HUES48 (cell line): ENCODE results near the gene ZSWIM4.

Experiments
- H3K27ac ChIP-seq: one replicate; pipeline ENCODE4 v1.7.0; 2013; ENCODE audit warnings: low read depth, low read length, inconsistent platforms
- H3K27me3 ChIP-seq: 2 replicates; pipeline ENCODE4 v1.6.1; 2013; ENCODE audit warnings: mild to moderate bottlenecking, low read length; ENCODE audit not compliant: control insufficient read depth, insufficient read depth
- H3K36me3 ChIP-seq: 2 replicates; pipeline ENCODE4 v1.6.1; 2013; ENCODE audit warnings: low read length; ENCODE audit not compliant: control insufficient read depth, insufficient read depth
- H3K4me1 ChIP-seq: 2 replicates; pipeline ENCODE4 v1.6.1; 2013; ENCODE audit warnings: mild to moderate bottlenecking, low read length; ENCODE audit not compliant: control insufficient read depth, insufficient read depth
- H3K4me3 ChIP-seq: 2 replicates; pipeline ENCODE4 v1.5.1; 2013; ENCODE audit warnings: mild to moderate bottlenecking, low read depth, low read length
- H3K9ac ChIP-seq: 2 replicates; pipeline ENCODE4 v1.6.1; 2013; ENCODE audit warnings: mild to moderate bottlenecking, low read depth, low read length, moderate library complexity
- H3K9me3 ChIP-seq: 2 replicates; pipeline ENCODE4 v1.6.1; 2013; ENCODE audit warnings: low read length; ENCODE audit not compliant: control insufficient read depth, insufficient read depth

ZSWIM4 gene

DNA sequence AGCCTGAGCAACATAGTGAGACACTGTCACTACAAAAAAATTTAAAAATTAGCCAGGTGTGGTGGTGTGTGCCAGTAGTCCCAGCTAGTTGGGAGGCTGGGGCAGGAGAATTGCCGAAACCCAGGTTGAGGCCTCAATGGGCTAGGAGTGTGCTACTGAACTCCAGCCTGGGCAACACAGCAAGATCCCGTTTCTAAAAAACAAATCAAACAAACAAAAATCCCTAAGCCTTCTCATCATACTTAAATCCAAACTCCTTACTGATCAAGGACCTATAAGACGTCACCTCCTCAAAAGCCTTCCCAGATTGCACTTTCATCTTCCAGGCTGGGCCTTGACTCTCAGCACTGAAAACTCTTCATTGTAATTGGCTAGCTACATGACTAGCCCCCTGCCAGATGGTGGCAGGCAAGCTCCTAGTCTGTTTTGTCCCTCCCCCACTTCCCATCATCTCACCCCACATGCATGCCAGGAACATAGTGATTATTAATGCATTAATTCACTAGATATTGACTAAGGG lies 64.2 kb downstream of the ZSWIM4 start:
- Histone ChIP-seq H3K27me3 (peaks cover 14% of the 10 kb centered on the region), H3K9ac (no peak overlapping the region), H3K36me3 (no peaks in the 10 kb centered on the region), H3K4me1 (peaks cover 7% of the 10 kb centered on the region), H3K27ac (no peak overlapping the region), H3K4me3 (no peak overlapping the region), H3K9me3 (no peaks in the 10 kb centered on the region)

DNA sequence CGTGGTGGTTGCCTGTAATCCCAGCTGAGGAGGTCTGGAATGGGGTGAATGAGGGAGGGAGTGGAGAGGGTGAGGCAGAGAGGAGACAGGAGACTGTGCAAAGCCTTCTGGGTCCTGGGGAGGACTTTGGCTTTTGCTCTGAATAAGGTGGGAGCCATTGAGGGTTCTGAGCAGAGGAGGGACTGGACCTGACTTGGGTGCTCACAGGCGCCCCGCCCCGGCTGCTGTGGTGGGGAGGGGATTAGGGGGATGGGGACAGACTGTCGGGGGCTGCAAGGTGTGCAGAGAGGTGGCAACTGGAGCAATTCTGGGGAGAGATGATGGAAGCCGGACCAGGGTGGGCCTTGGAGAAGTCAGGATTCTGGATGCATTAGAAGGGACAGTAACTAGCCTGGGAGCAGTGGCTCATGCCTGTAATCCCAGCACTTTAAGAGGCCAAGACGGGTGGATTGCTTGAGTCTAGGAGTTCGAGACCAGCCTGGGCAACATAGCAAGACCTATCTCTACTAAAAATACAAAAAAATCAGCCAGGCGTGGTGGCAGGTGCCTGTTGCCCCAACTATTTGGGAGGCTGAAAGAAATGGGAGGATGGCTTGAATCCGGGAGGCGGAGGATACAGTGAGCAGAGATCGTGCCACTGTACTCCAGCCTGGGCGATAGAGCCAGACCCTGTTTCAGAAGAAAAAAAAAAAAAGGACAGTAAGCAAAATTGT lies 65.6 kb downstream of the ZSWIM4 start:
- H3K4me1 ChIP-seq = peaks cover 7% of the 10 kb centered on the region
- peaks cover 23% of the 10 kb centered on the region for H3K27me3 ChIP-seq
- no peak overlapping the region for H3K4me3 ChIP-seq
- no peaks in the 10 kb centered on the region for H3K9me3 ChIP-seq
- H3K27ac ChIP-seq = no peak overlapping the region
- H3K36me3 ChIP-seq = no peaks in the 10 kb centered on the region
- H3K9ac ChIP-seq = no peak overlapping the region

DNA sequence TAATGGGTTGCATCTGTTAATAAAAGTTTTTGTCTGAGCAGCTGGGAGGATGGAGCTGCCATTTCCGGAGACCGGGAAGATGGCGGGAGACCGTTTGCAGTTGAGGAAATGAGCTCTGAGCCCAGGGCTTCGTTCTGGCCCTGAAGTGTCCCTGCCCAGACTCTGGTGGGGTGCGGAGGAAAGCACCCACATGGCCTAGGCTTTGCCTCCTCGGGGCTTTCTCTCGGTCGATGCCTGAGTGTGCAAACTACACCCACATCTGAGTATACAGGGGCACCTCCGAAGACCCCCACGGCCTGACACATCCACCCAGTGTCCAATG lies 66.1 kb downstream of the ZSWIM4 start:
- Histone ChIP-seq H3K36me3 (no peaks in the 10 kb centered on the region), H3K27me3 (peaks cover 29% of the 10 kb centered on the region), H3K27ac (no peak overlapping the region), H3K9me3 (no peaks in the 10 kb centered on the region), H3K4me1 (peaks cover 7% of the 10 kb centered on the region), H3K4me3 (no peak overlapping the region), H3K9ac (0 out of 2 replicates have a peak overlapping the region, but pooled peaks have one; percentile 4)

- no peaks in the 10 kb centered on the region for H3K9me3 ChIP-seq
- H3K9ac ChIP-seq = 0 out of 2 replicates have a peak overlapping the region, but pooled peaks have one; percentile 21
- peaks cover 7% of the 10 kb centered on the region for H3K4me1 ChIP-seq
- H3K27me3 ChIP-seq = peaks cover 34% of the 10 kb centered on the region
- H3K27ac ChIP-seq = peak overlapping the region; percentile 70
- no peaks in the 10 kb centered on the region for H3K36me3 ChIP-seq
- peak overlapping the region; percentile 59 for H3K4me3 ChIP-seq
Observed at GRCh38 chr19:13861714-13862531, 66.7 kb downstream of the ZSWIM4 start.

DNA sequence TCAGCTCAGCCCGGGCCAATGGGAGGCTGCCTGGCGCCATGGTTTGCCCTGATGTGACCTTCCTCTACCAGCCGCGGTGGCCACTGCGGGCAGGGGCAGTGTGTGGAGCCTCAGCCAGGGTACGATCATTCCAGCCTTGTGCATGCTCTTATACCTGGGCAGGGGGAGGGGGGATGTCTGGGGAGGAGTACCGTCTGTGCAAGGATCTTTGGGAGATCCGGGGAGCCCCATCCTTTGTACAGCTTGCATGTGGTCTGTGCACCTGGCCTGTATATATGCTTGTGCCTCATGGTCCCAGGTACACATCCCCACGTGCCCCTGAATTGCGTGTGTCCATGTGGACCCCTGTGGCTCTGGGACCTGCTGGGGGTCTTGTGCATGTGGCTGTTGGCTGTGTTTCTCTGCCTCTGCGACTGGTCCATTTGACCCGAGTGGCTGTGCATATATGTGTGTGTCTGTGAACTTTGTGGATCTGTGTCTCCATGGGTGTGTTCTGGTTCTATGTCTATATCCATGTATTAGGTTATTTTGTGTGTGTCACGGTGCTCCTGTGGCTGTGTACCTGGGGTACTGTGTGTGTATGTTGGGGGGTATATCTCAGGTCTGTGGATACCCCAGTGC lies 68.9 kb downstream of the ZSWIM4 start:
- no peak overlapping the region for H3K4me3 ChIP-seq

DNA sequence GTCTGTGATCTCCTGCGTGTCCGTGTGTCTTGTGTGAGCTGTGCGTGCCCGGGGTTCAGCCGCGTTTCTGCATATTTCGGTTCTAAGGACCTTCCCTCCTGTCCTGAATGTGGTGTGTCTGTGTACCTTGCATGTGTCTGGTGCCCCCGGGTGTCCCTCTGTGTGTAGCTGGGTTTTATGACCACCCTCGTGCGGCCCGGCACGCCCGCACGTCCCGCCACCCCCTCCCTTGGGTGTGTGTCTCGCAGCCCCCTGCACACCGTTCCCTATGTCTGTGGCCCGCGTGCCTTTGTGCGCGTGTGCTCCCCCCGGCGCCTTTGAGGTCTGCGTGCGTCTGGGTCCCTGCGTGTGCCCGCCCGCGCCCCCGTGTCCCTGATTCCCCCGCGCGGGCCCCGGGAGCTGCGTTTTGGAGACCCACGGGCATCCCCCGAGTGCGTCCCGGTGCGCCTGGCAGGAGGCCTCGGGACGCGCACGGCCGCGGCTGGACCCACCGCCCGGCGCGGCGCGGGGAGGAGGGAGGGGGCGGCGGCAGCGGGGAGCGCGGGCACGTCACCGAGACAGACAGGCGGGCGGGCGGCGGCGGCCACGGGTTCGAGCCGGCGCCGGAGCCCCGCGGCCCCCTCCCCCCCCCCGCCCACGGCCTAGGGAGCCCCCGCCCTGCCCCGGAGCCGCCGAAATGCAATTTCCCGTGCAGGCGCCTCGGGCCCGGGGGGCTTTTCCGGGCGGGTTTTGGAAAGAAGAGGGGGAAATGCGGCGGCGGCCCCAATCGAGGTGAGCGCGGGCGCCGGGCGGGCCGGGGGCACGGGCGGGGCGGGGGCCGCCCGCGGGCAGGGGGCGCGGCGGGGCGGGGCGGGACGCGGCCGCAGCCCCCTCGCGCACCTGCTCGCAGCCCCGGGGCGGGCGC lies 69.7 kb downstream of the ZSWIM4 start:
- peaks cover 62% of the 10 kb centered on the region for H3K27me3 ChIP-seq
- H3K9me3 ChIP-seq = no peaks in the 10 kb centered on the region
- H3K27ac ChIP-seq = no peak overlapping the region
- peaks cover 7% of the 10 kb centered on the region for H3K4me1 ChIP-seq
- H3K4me3 ChIP-seq = peak overlapping the region; percentile 46; the same call in 1 of the 2 replicates
- H3K9ac ChIP-seq = no peak overlapping the region
- no peaks in the 10 kb centered on the region for H3K36me3 ChIP-seq

More for the DNA sequence above, 68.9 kb downstream of the ZSWIM4 start:
- H3K9me3 ChIP-seq = no peaks in the 10 kb centered on the region
- no peaks in the 10 kb centered on the region for H3K36me3 ChIP-seq
- H3K9ac ChIP-seq = no peak overlapping the region
- H3K27ac ChIP-seq = no peak overlapping the region
- H3K27me3 ChIP-seq = peaks cover 57% of the 10 kb centered on the region
- peaks cover 7% of the 10 kb centered on the region for H3K4me1 ChIP-seq

DNA sequence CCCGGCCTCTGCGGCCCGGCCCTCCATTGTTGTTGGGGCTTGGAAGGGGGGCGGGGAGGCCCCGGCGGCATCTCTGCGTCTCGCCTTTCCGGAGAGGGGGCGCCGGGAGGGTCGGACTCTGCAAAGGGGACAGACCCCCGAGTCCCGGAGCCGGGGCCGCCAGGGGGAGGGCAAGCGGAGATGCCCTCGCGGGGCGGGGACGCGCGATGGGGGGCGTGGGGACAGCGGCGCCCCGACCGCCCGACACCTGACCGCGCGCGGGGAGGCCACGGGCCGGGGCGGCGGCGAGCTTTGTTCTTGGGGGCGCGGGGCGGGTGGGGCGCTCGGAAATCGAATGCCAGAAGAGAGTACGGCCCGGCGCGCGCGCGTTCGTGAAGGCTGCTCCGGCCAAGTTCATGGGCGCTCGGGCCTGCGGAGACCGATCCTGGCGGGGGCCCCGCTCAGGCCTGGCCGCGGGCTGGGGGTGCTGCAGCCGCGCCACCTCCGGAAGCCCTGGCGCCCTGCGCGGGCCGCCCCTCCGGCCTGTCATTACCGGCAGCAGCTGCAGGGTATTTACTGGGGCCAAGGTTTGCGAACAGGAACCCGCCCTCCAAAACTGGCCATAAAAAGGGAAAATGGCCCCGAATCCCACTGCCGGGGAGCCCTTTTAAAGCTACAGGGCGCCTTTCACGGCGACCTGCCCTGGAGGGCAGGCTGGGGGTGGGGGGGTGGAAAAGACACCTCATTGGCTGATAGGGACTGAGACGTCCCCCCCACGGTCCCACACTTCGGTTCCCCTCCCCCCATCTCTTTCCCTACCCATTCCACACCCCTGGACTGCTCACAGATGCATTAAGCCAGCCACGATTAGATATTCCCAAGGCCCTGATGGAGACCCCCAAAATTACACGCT lies 70.6 kb downstream of the ZSWIM4 start:
- no peaks in the 10 kb centered on the region for H3K9me3 ChIP-seq
- H3K36me3 ChIP-seq = no peaks in the 10 kb centered on the region
- peak overlapping the region; percentile 46; the same call in 1 of the 2 replicates for H3K4me3 ChIP-seq
- H3K27me3 ChIP-seq = peaks cover 69% of the 10 kb centered on the region
- H3K27ac ChIP-seq = no peak overlapping the region
- no peak overlapping the region for H3K9ac ChIP-seq
- peaks cover 7% of the 10 kb centered on the region for H3K4me1 ChIP-seq

GRCh38 chr19:13866463-13867046 lies 71.3 kb downstream of the ZSWIM4 start:
- peaks cover 76% of the 10 kb centered on the region for H3K27me3 ChIP-seq
- H3K9ac ChIP-seq = no peak overlapping the region
- no peak overlapping the region for H3K27ac ChIP-seq
- H3K4me1 ChIP-seq = peaks cover 5% of the 10 kb centered on the region
- H3K9me3 ChIP-seq = no peaks in the 10 kb centered on the region
- H3K4me3 ChIP-seq = no peak overlapping the region
- H3K36me3 ChIP-seq = no peaks in the 10 kb centered on the region

DNA sequence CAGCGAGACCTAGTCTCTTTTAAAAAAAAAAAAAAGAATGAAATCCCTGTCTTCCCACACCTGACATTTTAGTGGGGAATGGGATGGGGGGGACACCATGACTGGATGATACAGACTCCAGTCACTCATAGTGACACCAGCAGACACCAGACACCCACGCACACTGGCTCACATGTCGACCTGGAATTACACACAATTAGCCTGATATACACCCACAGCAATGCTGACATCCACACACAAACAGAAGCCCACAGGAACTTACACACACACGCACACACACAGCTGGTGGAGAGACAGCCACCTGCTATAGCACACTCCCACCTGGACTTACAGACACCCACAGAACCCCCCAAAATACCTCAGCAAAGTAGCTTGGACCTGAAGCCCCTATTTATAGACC lies 73.4 kb downstream of the ZSWIM4 start:
- no peaks in the 10 kb centered on the region for H3K4me1 ChIP-seq
- no peak overlapping the region for H3K9ac ChIP-seq
- H3K9me3 ChIP-seq = no peaks in the 10 kb centered on the region
- H3K27ac ChIP-seq = no peak overlapping the region
- H3K36me3 ChIP-seq = no peaks in the 10 kb centered on the region
- H3K4me3 ChIP-seq = no peak overlapping the region
- peaks cover 87% of the 10 kb centered on the region for H3K27me3 ChIP-seq
